Osteoblast (primary cell): ENCODE measurements around the gene EVA1C. TPM values are rescaled to one million over a fixed set of nuclear protein-coding genes. Genes with fewer than 3 reads are reported as not detected.
A peak's percentile ranks its signal among the peaks of the same experiment; 100 is the strongest.

Experiments used
- DNase-seq: peaks from one replicate; pipeline ENCODE4 v3.0.0; 2011; ENCODE audit warnings: low spot score, mixed read lengths; ENCODE audit not compliant: insufficient read length; ENCODE audit errors: missing footprints
- H2AFZ ChIP-seq: 2 replicates; pipeline ENCODE4 v1.6.0; 2011; ENCODE audit warnings: mild to moderate bottlenecking, low read length
- H3K27ac ChIP-seq: 2 replicates; pipeline ENCODE4 v1.5.1; 2011; ENCODE audit warnings: mild to moderate bottlenecking, low read depth, low read length, moderate library complexity
- H3K27me3 ChIP-seq: 2 replicates; pipeline ENCODE4 v1.6.0; 2012; ENCODE audit warnings: mild to moderate bottlenecking, control low read depth, inconsistent platforms, low read length, moderate library complexity; ENCODE audit not compliant: insufficient read depth
- H3K36me3 ChIP-seq: 2 replicates; pipeline ENCODE4 v1.5.1; 2011; ENCODE audit warnings: mild to moderate bottlenecking, low read length, control low read depth, moderate library complexity; ENCODE audit not compliant: insufficient read depth
- H3K4me1 ChIP-seq: 2 replicates; pipeline ENCODE4 v1.5.1; 2011; ENCODE audit warnings: mild to moderate bottlenecking, low read length, control low read depth, moderate library complexity; ENCODE audit not compliant: insufficient read depth
- H3K4me2 ChIP-seq: 2 replicates; pipeline ENCODE4 v1.6.0; 2011; ENCODE audit warnings: mild to moderate bottlenecking, low read length; ENCODE audit not compliant: insufficient read depth
- H3K4me3 ChIP-seq: fragments of 200-600 bp; sonication (generic); 3 replicates; pipeline ENCODE4 v1.5.1; 2012; ENCODE audit warnings: mild to moderate bottlenecking, low read length, inconsistent platforms; ENCODE audit not compliant: insufficient read depth
- H3K79me2 ChIP-seq: 2 replicates; pipeline ENCODE4 v1.6.0; 2012; ENCODE audit warnings: mild to moderate bottlenecking, low read length, control low read depth, inconsistent platforms; ENCODE audit not compliant: insufficient read depth
- H3K9me3 ChIP-seq: 2 replicates; pipeline ENCODE4 v1.5.1; 2011; ENCODE audit warnings: low read depth, low read length, control low read depth
- H4K20me1 ChIP-seq: 2 replicates; pipeline ENCODE4 v1.6.0; 2012; ENCODE audit warnings: mild to moderate bottlenecking, low read length, control low read depth; ENCODE audit not compliant: insufficient read depth
- total RNA-seq: library from RNA; depleted of rRNA; stranded (reverse); fragments of >200 nt; gene quantifications from 2 replicates; pipeline ENCODE4 v1.2.3, GENCODE V29; 2012
- TF ChIP-seq, protein P1 (sequence below): IDR thresholded peaks from 2 replicates; pipeline ENCODE4 v1.5.1; 2011; ENCODE audit warnings: mild to moderate bottlenecking, low read depth, low read length, moderate library complexity; ENCODE audit errors: extremely low read depth

The EVA1C gene
- total RNA-seq, 1 donor, result 8.0 TPM

GRCh38 chr21:32463367-32463766 is 50.9 kb downstream of the EVA1C start:
- Histone ChIP-seq H4K20me1 (no peaks in the 10 kb centered on the region), H2AFZ (no peak overlapping the region), H3K36me3 (no peaks in the 10 kb centered on the region), H3K4me3 (peak overlapping the region; percentile 1), H3K79me2 (no peaks in the 10 kb centered on the region), H3K4me1 (peaks cover 34% of the 10 kb centered on the region), H3K27me3 (no peaks in the 10 kb centered on the region), H3K9me3 (no peaks in the 10 kb centered on the region), H3K4me2 (peak overlapping the region; percentile 85), H3K27ac (peak overlapping the region; percentile 100)
- peak; percentile 64 for DNase-seq
- TF ChIP-seq, protein P1, sequence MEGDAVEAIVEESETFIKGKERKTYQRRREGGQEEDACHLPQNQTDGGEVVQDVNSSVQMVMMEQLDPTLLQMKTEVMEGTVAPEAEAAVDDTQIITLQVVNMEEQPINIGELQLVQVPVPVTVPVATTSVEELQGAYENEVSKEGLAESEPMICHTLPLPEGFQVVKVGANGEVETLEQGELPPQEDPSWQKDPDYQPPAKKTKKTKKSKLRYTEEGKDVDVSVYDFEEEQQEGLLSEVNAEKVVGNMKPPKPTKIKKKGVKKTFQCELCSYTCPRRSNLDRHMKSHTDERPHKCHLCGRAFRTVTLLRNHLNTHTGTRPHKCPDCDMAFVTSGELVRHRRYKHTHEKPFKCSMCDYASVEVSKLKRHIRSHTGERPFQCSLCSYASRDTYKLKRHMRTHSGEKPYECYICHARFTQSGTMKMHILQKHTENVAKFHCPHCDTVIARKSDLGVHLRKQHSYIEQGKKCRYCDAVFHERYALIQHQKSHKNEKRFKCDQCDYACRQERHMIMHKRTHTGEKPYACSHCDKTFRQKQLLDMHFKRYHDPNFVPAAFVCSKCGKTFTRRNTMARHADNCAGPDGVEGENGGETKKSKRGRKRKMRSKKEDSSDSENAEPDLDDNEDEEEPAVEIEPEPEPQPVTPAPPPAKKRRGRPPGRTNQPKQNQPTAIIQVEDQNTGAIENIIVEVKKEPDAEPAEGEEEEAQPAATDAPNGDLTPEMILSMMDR, result no peak

DNA sequence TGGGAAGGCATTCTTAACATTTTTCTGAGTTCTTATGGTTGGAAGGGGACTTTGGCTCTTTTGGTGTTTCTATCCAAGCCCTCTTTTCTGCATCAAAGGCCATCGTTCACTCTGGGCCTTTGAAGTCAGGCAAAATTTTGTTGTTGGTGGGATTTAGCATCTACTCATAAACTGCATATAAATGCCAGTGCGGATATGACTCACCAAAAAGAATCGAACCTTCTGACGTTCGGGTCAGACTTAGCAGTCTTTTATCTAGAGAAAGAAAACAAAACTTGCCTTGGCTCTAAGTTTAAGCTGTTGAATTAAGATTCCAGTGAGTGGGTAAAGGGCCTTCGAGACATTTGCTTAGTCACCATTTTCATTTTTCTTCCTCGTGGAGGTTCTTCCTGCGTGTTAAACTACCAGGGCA is 51.4 kb downstream of the EVA1C start:
- TF ChIP-seq, protein P1, result no peak
- Histone ChIP-seq H4K20me1 (no peaks in the 10 kb centered on the region), H3K4me1 (peaks cover 34% of the 10 kb centered on the region), H2AFZ (peak overlapping the region; percentile 60), H3K36me3 (no peaks in the 10 kb centered on the region), H3K4me3 (peak overlapping the region; percentile 56), H3K27ac (peak overlapping the region; percentile 100), H3K79me2 (no peaks in the 10 kb centered on the region), H3K9me3 (no peaks in the 10 kb centered on the region), H3K27me3 (no peaks in the 10 kb centered on the region), H3K4me2 (peak overlapping the region; percentile 85)
- peak; percentile 94 for DNase-seq

DNA sequence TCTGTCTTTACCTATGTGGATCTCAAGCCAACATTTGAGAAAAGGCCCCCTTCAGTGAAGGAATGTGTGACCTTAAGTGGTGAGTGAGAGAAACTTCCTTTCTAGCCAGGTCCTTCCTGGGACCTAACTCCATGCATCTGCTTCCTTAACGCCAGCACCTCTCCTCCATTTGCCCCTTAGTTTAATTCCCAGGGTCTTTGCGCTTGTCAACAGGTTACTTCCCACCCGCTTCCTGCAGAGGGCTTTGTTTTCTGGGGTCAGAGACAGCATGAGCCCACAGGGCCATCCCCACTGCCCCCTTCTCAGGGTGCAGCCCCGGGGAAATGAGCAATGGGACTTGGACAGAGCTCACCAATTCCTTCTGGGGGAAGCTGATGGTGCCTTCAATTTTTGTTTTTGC is 54.8 kb downstream of the EVA1C start:
- Histone ChIP-seq H3K4me3 (no peak overlapping the region), H3K4me1 (peaks cover 26% of the 10 kb centered on the region), H3K36me3 (peaks cover 5% of the 10 kb centered on the region), H3K27me3 (no peaks in the 10 kb centered on the region), H4K20me1 (no peaks in the 10 kb centered on the region), H3K9me3 (no peaks in the 10 kb centered on the region), H2AFZ (no peak overlapping the region), H3K27ac (no peak overlapping the region), H3K4me2 (no peak overlapping the region), H3K79me2 (no peaks in the 10 kb centered on the region)
- TF ChIP-seq, protein P1, result no peak
- DNase-seq, result no peak

DNA sequence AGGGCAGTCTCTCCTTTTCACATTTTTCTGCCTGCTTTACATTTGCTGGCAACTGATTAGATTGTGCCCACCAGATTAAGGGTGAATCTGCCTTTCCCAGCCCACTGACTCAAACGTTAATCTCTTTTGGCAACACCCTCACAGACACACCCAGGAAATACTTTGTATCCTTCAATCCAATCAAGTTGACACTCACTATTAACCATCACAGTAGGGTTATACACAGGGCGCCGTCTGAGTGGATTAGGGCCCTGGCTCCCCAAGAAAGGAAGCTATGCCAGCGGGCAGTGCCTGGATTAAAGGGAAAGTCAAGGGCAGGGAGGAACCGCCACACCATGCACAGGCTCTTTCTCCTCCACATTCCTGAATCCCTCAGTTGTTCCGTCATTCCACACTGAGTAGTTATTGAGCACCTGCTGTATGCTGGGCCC is 56.2 kb downstream of the EVA1C start:
- Histone ChIP-seq H2AFZ (no peak overlapping the region), H4K20me1 (no peaks in the 10 kb centered on the region), H3K4me1 (peaks cover 15% of the 10 kb centered on the region), H3K4me3 (no peak overlapping the region), H3K36me3 (peaks cover 5% of the 10 kb centered on the region), H3K4me2 (no peak overlapping the region), H3K9me3 (no peaks in the 10 kb centered on the region), H3K27ac (no peak overlapping the region), H3K79me2 (no peaks in the 10 kb centered on the region), H3K27me3 (no peaks in the 10 kb centered on the region)
- TF ChIP-seq, protein P1, result no peak
- no peak for DNase-seq
